HG03045 (cell line): Measurements from ENCODE around the gene LRRC27.

Experiments
- ATAC-seq: cut with Tn5 transposase; IDR thresholded peaks from one replicate; pipeline ENCODE4 v1.9.1; 2021; ENCODE audit warnings: mild to moderate bottlenecking, moderate library complexity; ENCODE audit not compliant: unreplicated experiment

Gene LRRC27

GRCh38 chr10:132355297-132355696 is 23.3 kb downstream of the LRRC27 start:
- no peak for ATAC-seq

- ATAC-seq: no peak
These were observed 23.8 kb downstream of the LRRC27 start for GRCh38 chr10:132355754-132356153.

GRCh38 chr10:132356621-132357195 is 24.7 kb downstream of the LRRC27 start:
- ATAC-seq: no peak

- ATAC-seq: no peak
These were observed 25.5 kb downstream of the LRRC27 start for GRCh38 chr10:132357286-132358058.

- ATAC-seq: no peak
These were observed 27.5 kb downstream of the LRRC27 start for GRCh38 chr10:132359305-132360040.

- ATAC-seq: no peak
These were observed 28.9 kb downstream of the LRRC27 start for GRCh38 chr10:132360766-132361447.

- no peak for ATAC-seq
These were observed 29.6 kb downstream of the LRRC27 start for GRCh38 chr10:132361581-132362101.

- ATAC-seq: no peak
These were observed 30.2 kb downstream of the LRRC27 start for GRCh38 chr10:132362151-132362611.

GRCh38 chr10:132363376-132363775 is 31.4 kb downstream of the LRRC27 start:
- ATAC-seq: no peak

- ATAC-seq: no peak
These were observed 32.1 kb downstream of the LRRC27 start for GRCh38 chr10:132363921-132364593.

- no peak for ATAC-seq
These were observed 32.6 kb downstream of the LRRC27 start for GRCh38 chr10:132364594-132364970.

GRCh38 chr10:132365102-132365501 is 33.1 kb downstream of the LRRC27 start:
- no peak for ATAC-seq

GRCh38 chr10:132366006-132366405 is 34.0 kb downstream of the LRRC27 start:
- ATAC-seq: no peak

GRCh38 chr10:132366499-132366898 is 34.5 kb downstream of the LRRC27 start:
- ATAC-seq: no peak

- no peak for ATAC-seq
These were observed 36.4 kb downstream of the LRRC27 start for GRCh38 chr10:132368391-132368790.

- ATAC-seq: no peak
These were observed 37.1 kb downstream of the LRRC27 start for GRCh38 chr10:132368881-132369635.

- no peak for ATAC-seq
These were observed 37.7 kb downstream of the LRRC27 start for GRCh38 chr10:132369636-132370185.

- no peak for ATAC-seq
These were observed 38.7 kb downstream of the LRRC27 start for GRCh38 chr10:132370426-132371340.
